IMR-90 (cell line): ENCODE data around the gene KDM4F. TPM values are rescaled to one million over a fixed set of nuclear protein-coding genes. Genes with fewer than 3 reads are reported as not detected.

Experiments used
- ATAC-seq: fragments of 200-7000 bp; cut with Tn5 transposase; 2 replicates; pipeline ENCODE4 v1.9.1; 2020; ENCODE audit warnings: low read depth, mild to moderate bottlenecking, moderate library complexity
- BruUV-seq: library from RNA; stranded (reverse); fragments of 400-500 nt; replicated peaks from 2 replicates; lab custom pipeline; 2021; lab: Mats Ljungman, UMichigan
- CTCF ChIA-PET: fragments of 300-600 bp; formaldehyde crosslinking; extraction: SDS; loops from one replicate; lab custom pipeline; 2021; ENCODE audit warnings: antibody characterized with exemption; lab: Yijun Ruan, JAX
- POLR2A ChIA-PET: fragments of 300-600 bp; sonication (Branson Sonifier 250); formaldehyde crosslinking; loops from one replicate; lab custom pipeline; 2022; ENCODE audit warnings: antibody characterized with exemption; ENCODE audit not compliant: unreplicated experiment; lab: Charles Lee
- DNase-seq: peaks from one replicate; pipeline ENCODE4 v3.0.0; 2013
- H2AFZ ChIP-seq: replicated peaks from 2 replicates; pipeline ENCODE3; 2013; ENCODE audit warnings: low read length, mild to moderate bottlenecking; ENCODE audit not compliant: poor library complexity
- H2AK5ac ChIP-seq: 2 replicates; pipeline ENCODE4 v1.6.1; 2013; ENCODE audit warnings: low read depth, low read length, inconsistent platforms
- H2AK9ac ChIP-seq: replicated peaks from 2 replicates; pipeline ENCODE3; 2013; ENCODE audit warnings: mild to moderate bottlenecking, low read depth, low read length, moderate library complexity; ENCODE audit not compliant: poor library complexity
- H2BK120ac ChIP-seq: 2 replicates; pipeline ENCODE4 v1.6.1; 2013; ENCODE audit warnings: low read depth, low read length, inconsistent platforms
- H2BK15ac ChIP-seq: 3 replicates; pipeline ENCODE4 v1.6.1; 2013; ENCODE audit warnings: low read depth, low read length, inconsistent platforms
- H2BK20ac ChIP-seq: 2 replicates; pipeline ENCODE4 v1.6.1; 2013; ENCODE audit warnings: low read depth, mild to moderate bottlenecking, inconsistent platforms, low read length, moderate library complexity
- H2BK5ac ChIP-seq: 2 replicates; pipeline ENCODE4 v1.6.1; 2013; ENCODE audit warnings: mild to moderate bottlenecking, low read depth, low read length, inconsistent platforms; ENCODE audit not compliant: poor library complexity, severe bottlenecking
- H3K14ac ChIP-seq: replicated peaks from 2 replicates; pipeline ENCODE4 v1.6.1; 2013; ENCODE audit warnings: low read depth, low read length, inconsistent platforms
- H3K18ac ChIP-seq: 2 replicates; pipeline ENCODE4 v1.6.1; 2013; ENCODE audit warnings: low read depth, low read length, control low read depth
- H3K23ac ChIP-seq: 2 replicates; pipeline ENCODE4 v1.6.1; 2013; ENCODE audit warnings: low read depth, low read length, inconsistent platforms
- H3K27ac ChIP-seq: 2 replicates; pipeline ENCODE4 v1.5.1; 2013; ENCODE audit warnings: mild to moderate bottlenecking, control low read depth, low read length; ENCODE audit not compliant: insufficient read depth
- H3K27me3 ChIP-seq: 2 replicates; pipeline ENCODE4 v1.6.1; 2013; ENCODE audit warnings: low read length; ENCODE audit not compliant: control insufficient read depth, insufficient read depth
- H3K36me3 ChIP-seq: 2 replicates; pipeline ENCODE4 v1.6.1; 2013; ENCODE audit warnings: low read length, mixed read lengths; ENCODE audit not compliant: control insufficient read depth, insufficient read depth
- H3K4ac ChIP-seq: 2 replicates; pipeline ENCODE4 v1.6.1; 2013; ENCODE audit warnings: low read depth, low read length, inconsistent platforms
- H3K4me1 ChIP-seq: 2 replicates; pipeline ENCODE4 v1.6.1; 2013; ENCODE audit warnings: low read length, mixed read lengths; ENCODE audit not compliant: control insufficient read depth, insufficient read depth
- H3K4me2 ChIP-seq: 2 replicates; pipeline ENCODE4 v1.6.1; 2013; ENCODE audit warnings: low read depth, mild to moderate bottlenecking, control low read depth, low read length, moderate library complexity
- H3K4me3 ChIP-seq: 2 replicates; pipeline ENCODE4 v1.5.1; 2013; ENCODE audit warnings: low read depth, mild to moderate bottlenecking, control low read depth, low read length, moderate library complexity; ENCODE audit not compliant: insufficient read depth
- H3K56ac ChIP-seq: 2 replicates; pipeline ENCODE4 v1.6.1; 2013; ENCODE audit warnings: low read length, inconsistent platforms; ENCODE audit not compliant: insufficient read depth; ENCODE audit errors: extremely low read depth
- H3K79me1 ChIP-seq, 2 experiments: 2 replicates each; pipeline ENCODE4 v1.6.1; 2013; ENCODE audit warnings: low read length in 2 of 2, inconsistent platforms in 1 of 2, low read depth in 1 of 2
- H3K9ac ChIP-seq: 2 replicates; pipeline ENCODE4 v1.6.1; 2013; ENCODE audit warnings: low read depth, low read length, control low read depth
- H3K9me1 ChIP-seq: 2 replicates; pipeline ENCODE4 v1.6.1; 2013; ENCODE audit warnings: low read length, inconsistent platforms; ENCODE audit not compliant: insufficient read depth
- H3K9me3 ChIP-seq: 2 replicates; pipeline ENCODE4 v1.6.1; 2013; ENCODE audit warnings: low read length; ENCODE audit not compliant: control insufficient read depth, insufficient read depth
- H4K20me1 ChIP-seq: 2 replicates; pipeline ENCODE4 v1.6.1; 2013; ENCODE audit warnings: low read length, inconsistent platforms; ENCODE audit not compliant: insufficient read depth
- H4K5ac ChIP-seq: 2 replicates; pipeline ENCODE4 v1.6.1; 2013; ENCODE audit warnings: mild to moderate bottlenecking, low read depth, low read length, control low read depth
- H4K8ac ChIP-seq, 2 experiments: 2 replicates each; pipeline ENCODE4 v1.6.1; 2013; ENCODE audit warnings: low read depth in 2 of 2, low read length in 2 of 2, control low read depth in 1 of 2, inconsistent platforms in 1 of 2
- H4K91ac ChIP-seq: 2 replicates; pipeline ENCODE4 v1.6.1; 2013; ENCODE audit warnings: low read depth, low read length, inconsistent platforms; ENCODE audit not compliant: insufficient read depth
- CEBPB ChIP-seq: IDR thresholded peaks from 2 replicates; pipeline ENCODE4 v1.6.1; 2012; ENCODE audit warnings: low read depth, low read length, improper control_type of control experiment
- CHD1 ChIP-seq: IDR thresholded peaks from 2 replicates; pipeline ENCODE4 v1.6.1; 2012; ENCODE audit warnings: low read depth, low read length, improper control_type of control experiment
- CTCF ChIP-seq: conservative IDR thresholded peaks from 2 replicates; pipeline ENCODE4 v1.5.1; 2012; ENCODE audit warnings: mild to moderate bottlenecking, low read depth, low read length, improper control_type of control experiment
- FOS ChIP-seq: fragments of 150-350 bp; IDR thresholded peaks from 2 replicates; pipeline ENCODE4 v1.6.1; 2016; ENCODE audit warnings: low read depth, low read length
- MAFK ChIP-seq: IDR thresholded peaks from 2 replicates; pipeline ENCODE4 v1.6.1; 2012; ENCODE audit warnings: low read depth, low read length, improper control_type of control experiment
- MAZ ChIP-seq: IDR thresholded peaks from 2 replicates; pipeline ENCODE4 v1.6.1; 2012; ENCODE audit warnings: low read depth, mild to moderate bottlenecking, low read length, improper control_type of control experiment, moderate library complexity, borderline replicate concordance
- MXI1 ChIP-seq: IDR thresholded peaks from 2 replicates; pipeline ENCODE4 v1.6.1; 2012; ENCODE audit warnings: low read depth, mild to moderate bottlenecking, low read length, moderate library complexity, borderline replicate concordance
- NFE2L2 ChIP-seq: fragments of 150-350 bp; IDR thresholded peaks from 2 replicates; pipeline ENCODE4 v1.6.1; 2016; ENCODE audit warnings: low read depth, mild to moderate bottlenecking, low read length
- RAD21 ChIP-seq: IDR thresholded peaks from 2 replicates; pipeline ENCODE4 v1.6.1; 2012; ENCODE audit warnings: low read length, improper control_type of control experiment
- SMC3 ChIP-seq: fragments of 150-350 bp; IDR thresholded peaks from 2 replicates; pipeline ENCODE4 v1.6.1; 2016; ENCODE audit warnings: low read depth, mild to moderate bottlenecking, antibody characterized with exemption, low read length, moderate library complexity
- WGBS, 2 experiments: methylation state at CpG; one replicate each; pipeline versions ENCODE4 v1.1.5 to v1.1.7; 2013; ENCODE audit warnings: missing lambda C conversion rate in 2 of 2; ENCODE audit not compliant: insufficient read length in 1 of 2; ENCODE audit errors: extremely low coverage in 2 of 2; 5-methylcytosine and 5-hydroxymethylcytosine counted together
- dilution Hi-C: fragments of 300-500 bp; cut with HindIII; formaldehyde crosslinking; loops from one replicate; pipeline ENCODE4 v1.14.3; 2018; ENCODE audit warnings: low sequenced_read_pairs; ENCODE audit not compliant: unreplicated experiment
- in situ Hi-C: fragments of 300-500 bp; cut with MboI; formaldehyde crosslinking; loops from 3 replicates; pipeline ENCODE4 v1.14.3; 2019; ENCODE audit warnings: low sequenced_read_pairs, inconsistent platforms, mixed read lengths
- intact Hi-C: fragments of 100-400 bp; cut with micrococcal nuclease; formaldehyde crosslinking; loops from 2 replicates; pipeline ENCODE4 v1.10.0; 2022
- polyA plus RNA-seq, 3 experiments: library from polyadenylated mRNA; depleted of rRNA; stranded (reverse); fragments of >200 nt; gene quantifications; 2 replicates each; pipeline ENCODE4 v1.2.3, GENCODE V29; 2012; ENCODE audit warnings: low replicate concordance in 1 of 3
- total RNA-seq: library from RNA; depleted of rRNA; stranded (reverse); fragments of >200 nt; gene quantifications from 2 replicates; pipeline ENCODE4 v1.2.3, GENCODE V29; 2012

Gene KDM4F
- total and polyA plus RNA-seq, 2 of the 4 experiments (the other 2 are of a cell fraction), result not detected

GRCh38 chr11:95086151-95086550, 36.9 kb downstream of the KDM4F start:
- no peak overlapping the region for H3K4me3 ChIP-seq
- H3K4me2 ChIP-seq, result no peak overlapping the region
- WGBS, 2 experiments, result 20% methylated on average over 1 of the region's 2 CpGs; no CpG with 5 or more reads in 1 of the 2 experiments
- no peak overlapping the region for H2BK5ac ChIP-seq
- DNase-seq (no peak), ATAC-seq (no peak)
- no peak overlapping the region for H2BK120ac ChIP-seq
- H3K27ac ChIP-seq, result no peak overlapping the region
- in situ Hi-C loops, result no loop called here
- no peak overlapping the region for H2AK5ac ChIP-seq
- H3K9me3 ChIP-seq, result no peaks in the 10 kb centered on the region
- no peak overlapping the region for H2AFZ ChIP-seq
- H4K8ac ChIP-seq, result no peak overlapping the region
- dilution Hi-C loops, result no loop called here
- POLR2A ChIA-PET, result interaction anchor here (0.5 kb wide), 1 partner anchor 672 kb away, joined by 8 read pairs; no protein-coding TSS in a partner anchor
- no peak overlapping the region for H2BK15ac ChIP-seq
- H3K79me1 ChIP-seq, result peaks cover 0 to 5% of the 10 kb centered on the region in 2 experiments; a peak in 1 of 4 replicates
- peak overlapping the region; percentile 24; the same call in 1 of the 2 replicates for H3K23ac ChIP-seq
- no peaks in the 10 kb centered on the region; the same call in 1 of the 2 replicates for H3K27me3 ChIP-seq
- H3K9ac ChIP-seq, result no peak overlapping the region
- H3K14ac ChIP-seq, result no peak overlapping the region
- H3K36me3 ChIP-seq, result no peaks in the 10 kb centered on the region
- no TSS peak for BruUV-seq
- no peak overlapping the region for H2BK20ac ChIP-seq
- H3K4me1 ChIP-seq, result peaks cover 4% of the 10 kb centered on the region; the same call in 1 of the 2 replicates
- peak overlapping the region; percentile 48 for H2AK9ac ChIP-seq
- H4K20me1 ChIP-seq, result no peaks in the 10 kb centered on the region
- no peak overlapping the region for H3K4ac ChIP-seq
- peaks cover 5% of the 10 kb centered on the region; the same call in 1 of the 2 replicates for H3K9me1 ChIP-seq
- no peak for TF ChIP-seq CEBPB
- no peak for TF ChIP-seq MXI1
- TF ChIP-seq MAZ, result no peak
- TF ChIP-seq MAFK, result no peak
- TF ChIP-seq FOS, result no peak
- TF ChIP-seq NFE2L2, result no peak
- no peak for TF ChIP-seq SMC3
- no peak for TF ChIP-seq RAD21
- no peak for TF ChIP-seq CTCF
- TF ChIP-seq CHD1, result no peak
- no peak overlapping the region for H3K56ac ChIP-seq
- intact Hi-C loops, result no loop called here
- CTCF ChIA-PET, result no interaction called here
- no peak overlapping the region for H3K18ac ChIP-seq
- H4K91ac ChIP-seq, result no peak overlapping the region
- no peak overlapping the region for H4K5ac ChIP-seq
